H9 (cell line): ENCODE results near the gene RBKS. TPM values are rescaled to one million over a fixed set of nuclear protein-coding genes. Genes with fewer than 3 reads are reported as not detected.

Experiments
- DNase-seq: peaks from one replicate; pipeline ENCODE4 v3.0.0-alpha.2; 2017
- H2AFZ ChIP-seq: one replicate; pipeline ENCODE4 v1.6.1; 2013; ENCODE audit warnings: mild to moderate bottlenecking, low read length, control low read depth, moderate library complexity
- H2AK5ac ChIP-seq: 2 replicates; pipeline ENCODE4 v1.6.1; 2013; ENCODE audit warnings: low read length, control low read depth, mixed read lengths; ENCODE audit not compliant: insufficient read length
- H2BK120ac ChIP-seq: one replicate; pipeline ENCODE4 v1.6.1; 2013; ENCODE audit warnings: low read depth, mild to moderate bottlenecking, low read length, control low read depth, inconsistent platforms; ENCODE audit not compliant: poor library complexity, severe bottlenecking
- H2BK12ac ChIP-seq: 2 replicates; pipeline ENCODE4 v1.6.1; 2013; ENCODE audit warnings: low read length, control low read depth, mixed read lengths, low read depth; ENCODE audit not compliant: insufficient read length
- H2BK15ac ChIP-seq: 2 replicates; pipeline ENCODE4 v1.6.1; 2013; ENCODE audit warnings: low read depth, low read length, control low read depth
- H2BK20ac ChIP-seq: one replicate; pipeline ENCODE4 v1.6.1; 2013; ENCODE audit warnings: low read depth, mild to moderate bottlenecking, low read length, control low read depth, inconsistent platforms; ENCODE audit not compliant: poor library complexity, severe bottlenecking
- H2BK5ac ChIP-seq: 2 replicates; pipeline ENCODE4 v1.6.1; 2013; ENCODE audit warnings: low read length, control low read depth, mixed read lengths; ENCODE audit not compliant: insufficient read length
- H3K14ac ChIP-seq: 2 replicates; pipeline ENCODE4 v1.6.1; 2013; ENCODE audit warnings: low read length, control low read depth; ENCODE audit not compliant: insufficient read depth
- H3K18ac ChIP-seq: 2 replicates; pipeline ENCODE4 v1.6.1; 2013; ENCODE audit warnings: low read depth, mild to moderate bottlenecking, mixed read lengths, low read length, control low read depth; ENCODE audit not compliant: insufficient read length
- H3K23ac ChIP-seq: 2 replicates; pipeline ENCODE4 v1.6.1; 2013; ENCODE audit warnings: low read length, control low read depth, mixed read lengths, low read depth; ENCODE audit not compliant: insufficient read length
- H3K23me2 ChIP-seq: 2 replicates; pipeline ENCODE4 v1.6.1; 2013; ENCODE audit warnings: low read depth, mild to moderate bottlenecking, mixed read lengths, low read length, control low read depth; ENCODE audit not compliant: insufficient read length, poor library complexity, severe bottlenecking
- H3K27ac ChIP-seq: 2 replicates; pipeline ENCODE4 v1.5.1; 2013; ENCODE audit warnings: low read length, control low read depth, mixed read lengths, low read depth; ENCODE audit not compliant: insufficient read length
- H3K27me3 ChIP-seq: 2 replicates; pipeline ENCODE4 v1.6.1; 2013; ENCODE audit warnings: low read length, control low read depth, inconsistent platforms; ENCODE audit not compliant: insufficient read depth
- H3K4ac ChIP-seq: 2 replicates; pipeline ENCODE4 v1.6.1; 2013; ENCODE audit warnings: low read depth, mild to moderate bottlenecking, control low read depth, inconsistent platforms, low read length, moderate library complexity
- H3K4me1 ChIP-seq: 2 replicates; pipeline ENCODE4 v1.6.1; 2013; ENCODE audit warnings: low read length, control low read depth, inconsistent platforms; ENCODE audit not compliant: insufficient read depth
- H3K4me2 ChIP-seq: 2 replicates; pipeline ENCODE4 v1.6.1; 2013; ENCODE audit warnings: low read length, control low read depth, mixed read lengths; ENCODE audit not compliant: insufficient read length, insufficient read depth
- H3K56ac ChIP-seq: 2 replicates; pipeline ENCODE4 v1.6.1; 2013; ENCODE audit warnings: low read depth, mild to moderate bottlenecking, mixed read lengths, low read length, control low read depth; ENCODE audit not compliant: insufficient read length
- H3K79me1 ChIP-seq: 2 replicates; pipeline ENCODE4 v1.6.1; 2013; ENCODE audit warnings: low read depth, mild to moderate bottlenecking, moderate library complexity, low read length, control low read depth, inconsistent platforms; ENCODE audit not compliant: insufficient read depth, poor library complexity, severe bottlenecking
- H3K79me2 ChIP-seq: 2 replicates; pipeline ENCODE4 v1.6.1; 2013; ENCODE audit warnings: low read length, control low read depth, inconsistent platforms; ENCODE audit not compliant: insufficient read depth
- H3K9ac ChIP-seq: 2 replicates; pipeline ENCODE4 v1.6.1; 2013; ENCODE audit warnings: low read length, control low read depth, mixed read lengths; ENCODE audit not compliant: insufficient read length; ENCODE audit errors: extremely low read depth
- H3K9me3 ChIP-seq: one replicate; pipeline ENCODE4 v1.6.1; 2013; ENCODE audit warnings: low read depth, low read length, inconsistent platforms; ENCODE audit not compliant: control insufficient read depth
- H3T11ph ChIP-seq: one replicate; pipeline ENCODE4 v1.6.1; 2013; ENCODE audit warnings: mild to moderate bottlenecking, low read length, control low read depth, inconsistent platforms
- H4K20me1 ChIP-seq: one replicate; pipeline ENCODE4 v1.6.1; 2013; ENCODE audit not compliant: control insufficient read depth, insufficient read length, insufficient read depth
- H4K5ac ChIP-seq: 2 replicates; pipeline ENCODE4 v1.6.1; 2013; ENCODE audit warnings: low read depth, mild to moderate bottlenecking, mixed read lengths, low read length, control low read depth; ENCODE audit not compliant: insufficient read length
- H4K8ac ChIP-seq: replicated peaks from 2 replicates; pipeline ENCODE4 v1.6.1; 2013; ENCODE audit warnings: low read length, control low read depth, mixed read lengths, low read depth; ENCODE audit not compliant: insufficient read length
- H4K91ac ChIP-seq: 2 replicates; pipeline ENCODE4 v1.6.1; 2013; ENCODE audit warnings: low read depth, mild to moderate bottlenecking, moderate library complexity, mixed read lengths, low read length, control low read depth; ENCODE audit not compliant: insufficient read length
- H3K27ac Mint-ChIP-seq, 3 experiments: 2 replicates in 2 of 3; 3 replicates in 1 of 3; pipeline ENCODE4 v1.8.0; 2020 to 2021; ENCODE audit warnings: mixed read lengths in 3 of 3, mild to moderate bottlenecking in 1 of 3, moderate library complexity in 1 of 3
- H3K27me3 Mint-ChIP-seq: 2 replicates; pipeline ENCODE4 v1.8.0; 2021; ENCODE audit warnings: low read depth, mild to moderate bottlenecking, moderate library complexity, mixed read lengths
- H3K36me3 Mint-ChIP-seq, 3 experiments: 2 replicates in 2 of 3; 3 replicates in 1 of 3; pipeline ENCODE4 v1.8.0; 2020 to 2021; ENCODE audit warnings: low read depth in 3 of 3, mixed read lengths in 3 of 3; ENCODE audit not compliant: insufficient read depth in 1 of 3
- H3K4me1 Mint-ChIP-seq, 2 experiments: 2 replicates each; pipeline ENCODE4 v1.8.0; 2020; ENCODE audit warnings: mixed read lengths in 2 of 2
- H3K4me3 Mint-ChIP-seq, 2 experiments: 2 replicates in 1 of 2; 3 replicates in 1 of 2; pipeline ENCODE4 v1.8.0; 2020 to 2021; ENCODE audit warnings: mild to moderate bottlenecking in 2 of 2, mixed read lengths in 2 of 2, moderate library complexity in 1 of 2
- H3K9me3 Mint-ChIP-seq, 2 experiments: 2 replicates in 1 of 2; 3 replicates in 1 of 2; pipeline ENCODE4 v1.8.0; 2020; ENCODE audit warnings: mild to moderate bottlenecking in 2 of 2, mixed read lengths in 2 of 2, moderate library complexity in 1 of 2
- CTCF ChIP-seq: fragments of 200-600 bp; sonication (generic); conservative IDR thresholded peaks from 3 replicates; pipeline ENCODE4 v1.8.0; 2021; ENCODE audit warnings: antibody characterized with exemption, mild to moderate bottlenecking
- WGBS: extraction: QIAGEN DNeasy Blood & Tissue Kit; methylation state at CpG from one replicate; pipeline ENCODE4 v1.1.7; 2013; ENCODE audit warnings: missing lambda C conversion rate, low lambda C conversion rate, mixed read lengths; ENCODE audit not compliant: insufficient read length; ENCODE audit errors: extremely low coverage; 5-methylcytosine and 5-hydroxymethylcytosine counted together
- total RNA-seq: library from RNA; stranded (reverse); gene quantifications from 2 replicates; pipeline ENCODE4 v1.2.1, GENCODE V29; 2021

Gene RBKS
- total RNA-seq, 1 experiment from 2014 or later, result 2.3 TPM

- no peak overlapping the region for H3K9ac ChIP-seq
- no peaks in the 10 kb centered on the region for H3K27me3 ChIP-seq
- no peak overlapping the region for H2BK5ac ChIP-seq
- TF ChIP-seq CTCF, result no peak
- H3K4me2 ChIP-seq, result no peak overlapping the region
- H3T11ph ChIP-seq, result no peak overlapping the region
- no peak overlapping the region; the same call in 1 of the 2 replicates for H3K14ac ChIP-seq
- no peak for DNase-seq
- no peaks in the 10 kb centered on the region for H3K36me3 Mint-ChIP-seq
- no peaks in the 10 kb centered on the region for H3K9me3 ChIP-seq
- H3K27ac Mint-ChIP-seq, result no peak overlapping the region
- H3K23ac ChIP-seq, result no peak overlapping the region
- no peak overlapping the region for H3K56ac ChIP-seq
- H4K5ac ChIP-seq, result no peak overlapping the region
- H3K4me3 Mint-ChIP-seq, result no peak overlapping the region
- no CpG with 5 or more reads among the region's 7 CpGs for WGBS
- H4K8ac ChIP-seq, result no peak overlapping the region
- no peak overlapping the region for H3K18ac ChIP-seq
- H2AFZ ChIP-seq, result no peak overlapping the region
- H3K27ac ChIP-seq, result no peak overlapping the region
- no peaks in the 10 kb centered on the region for H3K23me2 ChIP-seq
- no peak overlapping the region for H2AK5ac ChIP-seq
- H4K91ac ChIP-seq, result no peak overlapping the region
- H3K4me1 Mint-ChIP-seq, result peaks cover 0 to 6% of the 10 kb centered on the region in 2 experiments; a peak in 3 of 4 replicates
- H3K79me1 ChIP-seq, result no peaks in the 10 kb centered on the region
- no peaks in the 10 kb centered on the region; a peak in 1 of 5 replicates for H3K9me3 Mint-ChIP-seq
- H3K79me2 ChIP-seq, result no peaks in the 10 kb centered on the region
- no peak overlapping the region for H2BK12ac ChIP-seq
- H2BK15ac ChIP-seq, result no peak overlapping the region
- H3K4ac ChIP-seq, result no peak overlapping the region
- no peak overlapping the region for H2BK20ac ChIP-seq
- no peaks in the 10 kb centered on the region for H3K4me1 ChIP-seq
- no peak overlapping the region for H2BK120ac ChIP-seq
- H4K20me1 ChIP-seq, result no peaks in the 10 kb centered on the region
- peaks cover 11% of the 10 kb centered on the region for H3K27me3 Mint-ChIP-seq
These were observed 91.7 kb downstream of the RBKS start for GRCh38 chr2:27798486-27798885.
